GM21529 (cell line): ENCODE data around the gene ARID1A.

Source experiments
- ATAC-seq: cut with Tn5 transposase; IDR thresholded peaks from one replicate; pipeline ENCODE4 v1.9.1; 2021; ENCODE audit not compliant: unreplicated experiment

ARID1A gene

GRCh38 chr1:26727476-26727875 is 31.7 kb downstream of the ARID1A start:
- ATAC-seq, result no peak

GRCh38 chr1:26728645-26729044 is 32.8 kb downstream of the ARID1A start:
- ATAC-seq, result no peak

GRCh38 chr1:26729633-26730032 is 33.8 kb downstream of the ARID1A start:
- ATAC-seq, result no peak

- no peak for ATAC-seq
These were observed 34.9 kb downstream of the ARID1A start for GRCh38 chr1:26730695-26731094.

GRCh38 chr1:26731233-26731902 is 35.6 kb downstream of the ARID1A start:
- ATAC-seq, result no peak

GRCh38 chr1:26733392-26733791 is 37.6 kb downstream of the ARID1A start:
- ATAC-seq, result no peak

- ATAC-seq, result no peak
These were observed 38.2 kb downstream of the ARID1A start for GRCh38 chr1:26733982-26734381.

- ATAC-seq, result no peak
These were observed 38.8 kb downstream of the ARID1A start for GRCh38 chr1:26734501-26735058.

GRCh38 chr1:26739329-26739914 is 43.6 kb downstream of the ARID1A start:
- no peak for ATAC-seq

GRCh38 chr1:26740023-26740634 is 44.3 kb downstream of the ARID1A start:
- no peak for ATAC-seq

- ATAC-seq, result no peak
These were observed 45.1 kb downstream of the ARID1A start for GRCh38 chr1:26740952-26741351.

GRCh38 chr1:26743426-26744059 is 47.7 kb downstream of the ARID1A start:
- no peak for ATAC-seq

GRCh38 chr1:26744075-26744959 is 48.5 kb downstream of the ARID1A start:
- ATAC-seq, result peak; percentile 98

GRCh38 chr1:26745191-26745590 is 49.4 kb downstream of the ARID1A start:
- no peak for ATAC-seq

GRCh38 chr1:26747048-26747447 is 51.2 kb downstream of the ARID1A start:
- ATAC-seq, result no peak

- ATAC-seq, result no peak
These were observed 52.5 kb downstream of the ARID1A start for GRCh38 chr1:26748351-26748750.

- no peak for ATAC-seq
These were observed 53.6 kb downstream of the ARID1A start for GRCh38 chr1:26749458-26749857.

GRCh38 chr1:26750428-26750827 is 54.6 kb downstream of the ARID1A start:
- no peak for ATAC-seq

- ATAC-seq, result no peak
These were observed 56.7 kb downstream of the ARID1A start for GRCh38 chr1:26752519-26752918.

- no peak for ATAC-seq
These were observed 58.5 kb downstream of the ARID1A start for GRCh38 chr1:26754086-26754874.
